ENCODE results near the gene FAM169A.

- TF ChIP-seq POLR2A (IDR thresholded peaks at IDR 0.05; ENCODE audit: low read length) (no peak), GATA1 (IDR thresholded peaks at IDR 0.05; ENCODE audit: low read depth, low read length) (no peak)
These were observed 857 bp downstream of the FAM169A start for GRCh38 chr5:74865256-74865803.
